HEK293 (cell line): ENCODE data around the gene PRADC1.

Experiments used
- CTCF ChIA-PET: fragments of 350-600 bp; formaldehyde crosslinking; extraction: SDS; loops from one replicate; lab custom pipeline; 2021; ENCODE audit warnings: antibody characterized with exemption; lab: Yijun Ruan, JAX
- POLR2A ChIA-PET: fragments of 300-600 bp; formaldehyde crosslinking; extraction: SDS; loops from one replicate; lab custom pipeline; 2020; ENCODE audit warnings: antibody characterized with exemption, inconsistent platforms; lab: Yijun Ruan, JAX
- H3K27ac ChIP-seq: fragments of 200-500 bp; sonication (Bioruptor generic); 2 replicates; pipeline ENCODE4 v1.5.1; 2014; ENCODE audit warnings: low read depth, low read length, control low read depth, inconsistent platforms; ENCODE audit errors: extremely low read depth
- H3K36me3 ChIP-seq, 2 experiments: fragments of 200-500 bp in 1 of 2; sonication (Bioruptor generic) in 1 of 2; 1 replicate in 1 of 2; 2 replicates in 1 of 2; pipeline ENCODE4 v1.5.1; 2014 to 2017; ENCODE audit warnings: inconsistent platforms in 2 of 2, low read length in 2 of 2; ENCODE audit not compliant: control insufficient read depth in 2 of 2, insufficient read depth in 1 of 2
- H3K4me1 ChIP-seq: fragments of 200-500 bp; sonication (Bioruptor generic); 2 replicates; pipeline ENCODE4 v1.5.1; 2014; ENCODE audit warnings: mild to moderate bottlenecking, low read length, inconsistent platforms; ENCODE audit not compliant: control insufficient read depth, insufficient read depth
- H3K4me3 ChIP-seq: 2 replicates; pipeline ENCODE4 v1.5.1; 2011; ENCODE audit warnings: low read depth, mild to moderate bottlenecking, control low read depth, low read length, moderate library complexity
- H3K9me3 ChIP-seq: fragments of 200-500 bp; sonication (Bioruptor generic); 2 replicates; pipeline ENCODE4 v1.5.1; 2014; ENCODE audit warnings: low read depth, low read length, inconsistent platforms; ENCODE audit not compliant: control insufficient read depth, insufficient read depth
- HOXD13 ChIP-seq: sonication (generic); formaldehyde crosslinking; IDR thresholded peaks from 2 replicates; pipeline ENCODE4 v1.8.0; 2022; ENCODE audit warnings: missing genetic modification reagents, borderline replicate concordance
- PRDM1 ChIP-seq: fragments of 450-650 bp; formaldehyde crosslinking; IDR thresholded peaks from 2 replicates; pipeline ENCODE4; 2016; ENCODE audit warnings: missing biosample characterization, missing genetic modification characterization
- PRDM4 ChIP-seq: fragments of 450-650 bp; formaldehyde crosslinking; IDR thresholded peaks from 2 replicates; pipeline ENCODE4 v1.5.1; 2017; ENCODE audit warnings: missing biosample characterization, missing genetic modification characterization
- SP3 ChIP-seq: fragments of 450-650 bp; formaldehyde crosslinking; IDR thresholded peaks from 2 replicates; pipeline ENCODE4 v1.5.1; 2016; ENCODE audit warnings: missing biosample characterization, missing genetic modification characterization
- TCF7L2 ChIP-seq: IDR thresholded peaks from 2 replicates; pipeline ENCODE4 v1.6.1; 2011; ENCODE audit warnings: low read depth, mild to moderate bottlenecking, inconsistent platforms, low read length, moderate library complexity, borderline replicate concordance
- ZNF211 ChIP-seq: fragments of 450-650 bp; formaldehyde crosslinking; IDR thresholded peaks from 2 replicates; pipeline ENCODE4 v1.5.1; 2016; ENCODE audit warnings: low read depth, missing biosample characterization, missing genetic modification characterization
- ZNF354C ChIP-seq: fragments of 450-650 bp; formaldehyde crosslinking; IDR thresholded peaks from 2 replicates; pipeline ENCODE4 v1.5.1; 2016; ENCODE audit warnings: missing biosample characterization, missing genetic modification characterization, low read depth, borderline replicate concordance
- ZNF529 ChIP-seq: fragments of 450-650 bp; formaldehyde crosslinking; IDR thresholded peaks from 2 replicates; pipeline ENCODE4 v1.5.1; 2017; ENCODE audit warnings: missing genetic modification characterization, missing biosample characterization; ENCODE audit not compliant: insufficient replicate concordance
- ZNF785 ChIP-seq: fragments of 450-650 bp; formaldehyde crosslinking; IDR thresholded peaks from 2 replicates; pipeline ENCODE4 v1.5.1; 2016; ENCODE audit warnings: missing biosample characterization, missing genetic modification characterization
- TF ChIP-seq, protein P1 (sequence below): fragments of 450-650 bp; formaldehyde crosslinking; IDR thresholded peaks from 2 replicates; pipeline ENCODE4 v1.5.1; 2016; ENCODE audit warnings: missing biosample characterization, missing genetic modification characterization
- TF ChIP-seq, protein P2 (sequence below): fragments of 450-650 bp; IDR thresholded peaks from 2 replicates; pipeline ENCODE4 v1.5.1; 2018; ENCODE audit warnings: missing biosample characterization, missing genetic modification characterization
- TF ChIP-seq, protein P3 (sequence below): fragments of 450-650 bp; formaldehyde crosslinking; IDR thresholded peaks from 2 replicates; pipeline ENCODE4 v1.5.1; 2016; ENCODE audit warnings: missing biosample characterization, missing genetic modification characterization, borderline replicate concordance

The PRADC1 gene

GRCh38 chr2:73238976-73239375, 5.9 kb upstream of the PRADC1 start:
- Histone ChIP-seq H3K9me3 (no peaks in the 10 kb centered on the region), H3K4me1 (peaks cover 10% of the 10 kb centered on the region; the same call in 1 of the 2 replicates), H3K36me3 (peaks cover 37 to 88% of the 10 kb centered on the region in 2 experiments), H3K27ac (no peak overlapping the region), H3K4me3 (no peak overlapping the region)
- no peak for TF ChIP-seq ZNF354C (tag by site-specific recombination)
- TF ChIP-seq ZNF211 (tag by site-specific recombination): no peak
- no peak for TF ChIP-seq ZNF785 (tag by site-specific recombination)
- no peak for TF ChIP-seq ZNF529 (tag by site-specific recombination)
- TF ChIP-seq, protein P1, sequence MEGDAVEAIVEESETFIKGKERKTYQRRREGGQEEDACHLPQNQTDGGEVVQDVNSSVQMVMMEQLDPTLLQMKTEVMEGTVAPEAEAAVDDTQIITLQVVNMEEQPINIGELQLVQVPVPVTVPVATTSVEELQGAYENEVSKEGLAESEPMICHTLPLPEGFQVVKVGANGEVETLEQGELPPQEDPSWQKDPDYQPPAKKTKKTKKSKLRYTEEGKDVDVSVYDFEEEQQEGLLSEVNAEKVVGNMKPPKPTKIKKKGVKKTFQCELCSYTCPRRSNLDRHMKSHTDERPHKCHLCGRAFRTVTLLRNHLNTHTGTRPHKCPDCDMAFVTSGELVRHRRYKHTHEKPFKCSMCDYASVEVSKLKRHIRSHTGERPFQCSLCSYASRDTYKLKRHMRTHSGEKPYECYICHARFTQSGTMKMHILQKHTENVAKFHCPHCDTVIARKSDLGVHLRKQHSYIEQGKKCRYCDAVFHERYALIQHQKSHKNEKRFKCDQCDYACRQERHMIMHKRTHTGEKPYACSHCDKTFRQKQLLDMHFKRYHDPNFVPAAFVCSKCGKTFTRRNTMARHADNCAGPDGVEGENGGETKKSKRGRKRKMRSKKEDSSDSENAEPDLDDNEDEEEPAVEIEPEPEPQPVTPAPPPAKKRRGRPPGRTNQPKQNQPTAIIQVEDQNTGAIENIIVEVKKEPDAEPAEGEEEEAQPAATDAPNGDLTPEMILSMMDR (tag by site-specific recombination): no peak
- TF ChIP-seq HOXD13: no peak
- TF ChIP-seq, protein P2, sequence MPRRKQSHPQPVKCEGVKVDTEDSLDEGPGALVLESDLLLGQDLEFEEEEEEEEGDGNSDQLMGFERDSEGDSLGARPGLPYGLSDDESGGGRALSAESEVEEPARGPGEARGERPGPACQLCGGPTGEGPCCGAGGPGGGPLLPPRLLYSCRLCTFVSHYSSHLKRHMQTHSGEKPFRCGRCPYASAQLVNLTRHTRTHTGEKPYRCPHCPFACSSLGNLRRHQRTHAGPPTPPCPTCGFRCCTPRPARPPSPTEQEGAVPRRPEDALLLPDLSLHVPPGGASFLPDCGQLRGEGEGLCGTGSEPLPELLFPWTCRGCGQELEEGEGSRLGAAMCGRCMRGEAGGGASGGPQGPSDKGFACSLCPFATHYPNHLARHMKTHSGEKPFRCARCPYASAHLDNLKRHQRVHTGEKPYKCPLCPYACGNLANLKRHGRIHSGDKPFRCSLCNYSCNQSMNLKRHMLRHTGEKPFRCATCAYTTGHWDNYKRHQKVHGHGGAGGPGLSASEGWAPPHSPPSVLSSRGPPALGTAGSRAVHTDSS (tag by site-specific recombination): no peak
- no peak for TF ChIP-seq PRDM4 (tag by site-specific recombination)
- CTCF ChIA-PET: interaction anchor here (1.0 kb wide), 1 partner anchor 24 kb away, joined by 3 read pairs; no protein-coding TSS in a partner anchor
- POLR2A ChIA-PET: interaction anchor here (0.7 kb wide), 1 partner anchor 14 kb away, joined by 3 read pairs; no protein-coding TSS in a partner anchor

DNA sequence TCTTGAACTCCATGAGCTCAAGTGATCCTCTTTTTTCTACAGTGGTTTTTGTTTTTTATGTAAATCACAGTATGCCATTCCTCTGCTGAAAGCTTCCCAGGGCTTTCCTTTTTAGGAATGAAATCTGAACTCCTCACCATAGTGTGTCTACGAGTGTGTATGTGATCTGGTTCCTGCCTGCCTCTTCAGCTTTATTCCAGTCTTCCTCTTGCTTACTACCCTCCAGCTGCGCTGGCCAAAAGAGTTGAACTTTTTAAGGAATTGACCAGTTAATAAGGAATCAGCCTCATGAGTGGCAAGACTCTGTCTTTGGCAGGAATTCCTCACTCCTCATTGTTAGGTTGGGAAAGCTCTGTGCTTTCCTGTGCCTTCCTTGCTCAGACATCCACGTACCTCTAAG, 5.1 kb upstream of the PRADC1 start:
- TF ChIP-seq, protein P3, sequence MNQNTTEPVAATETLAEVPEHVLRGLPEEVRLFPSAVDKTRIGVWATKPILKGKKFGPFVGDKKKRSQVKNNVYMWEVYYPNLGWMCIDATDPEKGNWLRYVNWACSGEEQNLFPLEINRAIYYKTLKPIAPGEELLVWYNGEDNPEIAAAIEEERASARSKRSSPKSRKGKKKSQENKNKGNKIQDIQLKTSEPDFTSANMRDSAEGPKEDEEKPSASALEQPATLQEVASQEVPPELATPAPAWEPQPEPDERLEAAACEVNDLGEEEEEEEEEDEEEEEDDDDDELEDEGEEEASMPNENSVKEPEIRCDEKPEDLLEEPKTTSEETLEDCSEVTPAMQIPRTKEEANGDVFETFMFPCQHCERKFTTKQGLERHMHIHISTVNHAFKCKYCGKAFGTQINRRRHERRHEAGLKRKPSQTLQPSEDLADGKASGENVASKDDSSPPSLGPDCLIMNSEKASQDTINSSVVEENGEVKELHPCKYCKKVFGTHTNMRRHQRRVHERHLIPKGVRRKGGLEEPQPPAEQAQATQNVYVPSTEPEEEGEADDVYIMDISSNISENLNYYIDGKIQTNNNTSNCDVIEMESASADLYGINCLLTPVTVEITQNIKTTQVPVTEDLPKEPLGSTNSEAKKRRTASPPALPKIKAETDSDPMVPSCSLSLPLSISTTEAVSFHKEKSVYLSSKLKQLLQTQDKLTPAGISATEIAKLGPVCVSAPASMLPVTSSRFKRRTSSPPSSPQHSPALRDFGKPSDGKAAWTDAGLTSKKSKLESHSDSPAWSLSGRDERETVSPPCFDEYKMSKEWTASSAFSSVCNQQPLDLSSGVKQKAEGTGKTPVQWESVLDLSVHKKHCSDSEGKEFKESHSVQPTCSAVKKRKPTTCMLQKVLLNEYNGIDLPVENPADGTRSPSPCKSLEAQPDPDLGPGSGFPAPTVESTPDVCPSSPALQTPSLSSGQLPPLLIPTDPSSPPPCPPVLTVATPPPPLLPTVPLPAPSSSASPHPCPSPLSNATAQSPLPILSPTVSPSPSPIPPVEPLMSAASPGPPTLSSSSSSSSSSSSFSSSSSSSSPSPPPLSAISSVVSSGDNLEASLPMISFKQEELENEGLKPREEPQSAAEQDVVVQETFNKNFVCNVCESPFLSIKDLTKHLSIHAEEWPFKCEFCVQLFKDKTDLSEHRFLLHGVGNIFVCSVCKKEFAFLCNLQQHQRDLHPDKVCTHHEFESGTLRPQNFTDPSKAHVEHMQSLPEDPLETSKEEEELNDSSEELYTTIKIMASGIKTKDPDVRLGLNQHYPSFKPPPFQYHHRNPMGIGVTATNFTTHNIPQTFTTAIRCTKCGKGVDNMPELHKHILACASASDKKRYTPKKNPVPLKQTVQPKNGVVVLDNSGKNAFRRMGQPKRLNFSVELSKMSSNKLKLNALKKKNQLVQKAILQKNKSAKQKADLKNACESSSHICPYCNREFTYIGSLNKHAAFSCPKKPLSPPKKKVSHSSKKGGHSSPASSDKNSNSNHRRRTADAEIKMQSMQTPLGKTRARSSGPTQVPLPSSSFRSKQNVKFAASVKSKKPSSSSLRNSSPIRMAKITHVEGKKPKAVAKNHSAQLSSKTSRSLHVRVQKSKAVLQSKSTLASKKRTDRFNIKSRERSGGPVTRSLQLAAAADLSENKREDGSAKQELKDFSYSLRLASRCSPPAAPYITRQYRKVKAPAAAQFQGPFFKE (tag by site-specific recombination): no peak
- TF ChIP-seq TCF7L2 (no peak), PRDM1 (tag by site-specific recombination) (0 out of 2 replicates have a peak, but pooled peaks have one; percentile 20), SP3 (tag by site-specific recombination) (no peak)
- Histone ChIP-seq H3K4me1 (peaks cover 8% of the 10 kb centered on the region; the same call in 1 of the 2 replicates), H3K4me3 (no peak overlapping the region), H3K9me3 (no peaks in the 10 kb centered on the region), H3K27ac (no peak overlapping the region), H3K36me3 (peaks cover 37 to 80% of the 10 kb centered on the region in 2 experiments)
- ChIA-PET POLR2A (no interaction called here), CTCF (interaction anchor here (1.0 kb wide), 1 partner anchor 23 kb away, joined by 3 read pairs; no protein-coding TSS in a partner anchor)
